HEK293 (cell line): ENCODE measurements around the gene SYNGR3.

ENCODE experiments used
- ATF2 ChIP-seq: fragments of 450-650 bp; formaldehyde crosslinking; IDR thresholded peaks from 2 replicates; pipeline ENCODE4 v1.5.1; 2016; ENCODE audit warnings: missing biosample characterization, missing genetic modification characterization, low read depth
- CTCF ChIP-seq: fragments of 450-650 bp; formaldehyde crosslinking; IDR thresholded peaks from 2 replicates; pipeline ENCODE4 v1.5.1; 2016; ENCODE audit warnings: missing biosample characterization, missing genetic modification characterization
- EGR2 ChIP-seq: fragments of 450-650 bp; formaldehyde crosslinking; IDR thresholded peaks from 2 replicates; pipeline ENCODE4 v1.5.1; 2016; ENCODE audit warnings: low read depth, missing biosample characterization, missing genetic modification characterization
- HOXC10 ChIP-seq: sonication (generic); formaldehyde crosslinking; IDR thresholded peaks from 2 replicates; pipeline ENCODE4 v1.8.1; 2023; ENCODE audit warnings: mild to moderate bottlenecking, missing genetic modification reagents
- INSM2 ChIP-seq: fragments of 450-650 bp; formaldehyde crosslinking; IDR thresholded peaks from 2 replicates; pipeline ENCODE4 v1.5.1; 2016; ENCODE audit warnings: missing biosample characterization, missing genetic modification characterization
- KLF16 ChIP-seq: fragments of 450-650 bp; formaldehyde crosslinking; IDR thresholded peaks from 2 replicates; pipeline ENCODE4 v1.5.1; 2017; ENCODE audit warnings: missing biosample characterization, missing genetic modification characterization
- KLF17 ChIP-seq: fragments of 450-650 bp; formaldehyde crosslinking; IDR thresholded peaks from 2 replicates; pipeline ENCODE4 v1.5.1; 2016; ENCODE audit warnings: missing biosample characterization, missing genetic modification characterization
- PBX3 ChIP-seq: sonication (generic); formaldehyde crosslinking; IDR thresholded peaks from 2 replicates; pipeline ENCODE4 v1.8.1; 2022; ENCODE audit warnings: mild to moderate bottlenecking, moderate library complexity, missing genetic modification reagents
- PRDM6 ChIP-seq: fragments of 450-650 bp; formaldehyde crosslinking; IDR thresholded peaks from 2 replicates; pipeline ENCODE4 v1.5.1; 2017; ENCODE audit warnings: missing biosample characterization, missing genetic modification characterization
- SCRT2 ChIP-seq: fragments of 450-650 bp; formaldehyde crosslinking; IDR thresholded peaks from 2 replicates; pipeline ENCODE4 v1.5.1; 2016; ENCODE audit warnings: missing biosample characterization, missing genetic modification characterization
- SP3 ChIP-seq: fragments of 450-650 bp; formaldehyde crosslinking; IDR thresholded peaks from 2 replicates; pipeline ENCODE4 v1.5.1; 2016; ENCODE audit warnings: missing biosample characterization, missing genetic modification characterization
- SP7 ChIP-seq: fragments of 450-650 bp; formaldehyde crosslinking; IDR thresholded peaks from 2 replicates; pipeline ENCODE4 v1.5.1; 2016; ENCODE audit warnings: missing biosample characterization, missing genetic modification characterization
- WT1 ChIP-seq: fragments of 450-650 bp; formaldehyde crosslinking; IDR thresholded peaks from 2 replicates; pipeline ENCODE4 v1.5.1; 2016; ENCODE audit warnings: missing biosample characterization, missing genetic modification characterization
- YY1 ChIP-seq: fragments of 450-650 bp; formaldehyde crosslinking; IDR thresholded peaks from 2 replicates; pipeline ENCODE4 v1.5.1; 2018; ENCODE audit warnings: missing biosample characterization, missing genetic modification characterization
- ZBTB1 ChIP-seq: fragments of 450-650 bp; formaldehyde crosslinking; IDR thresholded peaks from 2 replicates; pipeline ENCODE4 v1.5.1; 2016; ENCODE audit warnings: missing biosample characterization, missing genetic modification characterization
- ZBTB17 ChIP-seq: fragments of 450-650 bp; formaldehyde crosslinking; IDR thresholded peaks from 2 replicates; pipeline ENCODE4 v1.5.1; 2016; ENCODE audit warnings: missing biosample characterization, missing genetic modification characterization
- ZFP69B ChIP-seq: fragments of 450-650 bp; formaldehyde crosslinking; IDR thresholded peaks from 2 replicates; pipeline ENCODE4 v1.5.1; 2016; ENCODE audit warnings: missing biosample characterization, missing genetic modification characterization
- ZIC2 ChIP-seq: fragments of 450-650 bp; formaldehyde crosslinking; IDR thresholded peaks from 2 replicates; pipeline ENCODE4 v1.5.1; 2016; ENCODE audit warnings: missing biosample characterization, missing genetic modification characterization
- ZNF146 ChIP-seq: fragments of 450-650 bp; formaldehyde crosslinking; IDR thresholded peaks from 2 replicates; pipeline ENCODE4 v1.5.1; 2016; ENCODE audit warnings: missing biosample characterization, missing genetic modification characterization
- ZNF155 ChIP-seq: fragments of 450-650 bp; formaldehyde crosslinking; IDR thresholded peaks from 2 replicates; pipeline ENCODE4 v1.5.1; 2016; ENCODE audit warnings: missing biosample characterization, missing genetic modification characterization
- ZNF169 ChIP-seq: fragments of 450-650 bp; formaldehyde crosslinking; IDR thresholded peaks from 2 replicates; pipeline ENCODE4 v1.5.1; 2016; ENCODE audit warnings: missing biosample characterization, missing genetic modification characterization
- ZNF335 ChIP-seq: fragments of 450-650 bp; formaldehyde crosslinking; conservative IDR thresholded peaks from 2 replicates; pipeline ENCODE4 v1.5.1; 2016; ENCODE audit warnings: missing biosample characterization, missing genetic modification characterization
- ZNF394 ChIP-seq: fragments of 450-650 bp; formaldehyde crosslinking; IDR thresholded peaks from 2 replicates; pipeline ENCODE4 v1.5.1; 2016; ENCODE audit warnings: missing biosample characterization, missing genetic modification characterization, mild to moderate bottlenecking, moderate library complexity, borderline replicate concordance
- ZNF544 ChIP-seq: fragments of 450-650 bp; formaldehyde crosslinking; IDR thresholded peaks from 2 replicates; pipeline ENCODE4 v1.5.0; 2017; ENCODE audit warnings: missing biosample characterization, missing genetic modification characterization
- ZNF558 ChIP-seq: fragments of 450-650 bp; formaldehyde crosslinking; IDR thresholded peaks from 2 replicates; pipeline ENCODE4 v1.5.1; 2016; ENCODE audit warnings: missing biosample characterization, missing genetic modification characterization
- ZNF610 ChIP-seq: fragments of 450-650 bp; formaldehyde crosslinking; IDR thresholded peaks from 2 replicates; pipeline ENCODE4 v1.5.1; 2016; ENCODE audit warnings: missing biosample characterization, missing genetic modification characterization, borderline replicate concordance
- ZNF621 ChIP-seq: fragments of 450-650 bp; formaldehyde crosslinking; IDR thresholded peaks from 2 replicates; pipeline ENCODE4 v1.5.1; 2017; ENCODE audit warnings: missing biosample characterization, missing genetic modification characterization
- ZNF660 ChIP-seq: fragments of 450-650 bp; IDR thresholded peaks from 2 replicates; pipeline ENCODE4 v1.5.1; 2018; ENCODE audit warnings: missing biosample characterization, mild to moderate bottlenecking, missing genetic modification characterization
- ZNF701 ChIP-seq: fragments of 450-650 bp; formaldehyde crosslinking; IDR thresholded peaks from 2 replicates; pipeline ENCODE4 v1.5.1; 2016; ENCODE audit warnings: missing biosample characterization, missing genetic modification characterization
- ZSCAN18 ChIP-seq: fragments of 450-650 bp; formaldehyde crosslinking; IDR thresholded peaks from 2 replicates; pipeline ENCODE4 v1.5.1; 2016; ENCODE audit warnings: missing biosample characterization, missing genetic modification characterization
- ZSCAN30 ChIP-seq: fragments of 450-650 bp; IDR thresholded peaks from 2 replicates; pipeline ENCODE4 v1.5.1; 2018; ENCODE audit warnings: missing biosample characterization, mild to moderate bottlenecking, missing genetic modification characterization, moderate library complexity

Gene SYNGR3

GRCh38 chr16:1971796-1972489 is 17.8 kb upstream of the SYNGR3 start, which contains the start of gene TBL3 (continued):
- TF ChIP-seq ATF2 = peak; percentile 81
- no peak for TF ChIP-seq ZNF155
- TF ChIP-seq ZFP69B = peak; percentile 57
- TF ChIP-seq INSM2 (tag by site-specific recombination) = peak; percentile 94
- peak; percentile 75; the same call in 1 of the 2 replicates for TF ChIP-seq ZNF394 (tag by site-specific recombination)
- no peak for TF ChIP-seq ZNF621 (tag by site-specific recombination)
- TF ChIP-seq HOXC10 (CRISPR knock-in tag) = 0 out of 2 replicates have a peak, but pooled peaks have one; percentile 72
- peak; percentile 64 for TF ChIP-seq WT1 (tag by site-specific recombination)
- peak; percentile 92 for TF ChIP-seq KLF16 (tag by site-specific recombination)
- TF ChIP-seq PBX3 (CRISPR knock-in tag) = peak; percentile 95
- no peak for TF ChIP-seq ZNF544 (tag by site-specific recombination)
- TF ChIP-seq ZNF660 (tag by site-specific recombination) = peak; percentile 88
- peak; percentile 98 for TF ChIP-seq ZBTB17 (tag by site-specific recombination)
- peak; percentile 49; the same call in 1 of the 2 replicates for TF ChIP-seq ZNF610 (tag by site-specific recombination)
- no peak for TF ChIP-seq ZNF558 (tag by site-specific recombination)
- TF ChIP-seq SCRT2 (tag by site-specific recombination) = 0 out of 2 replicates have a peak, but pooled peaks have one; percentile 44
- TF ChIP-seq SP3 (tag by site-specific recombination) = peak; percentile 97
- peak; percentile 100 for TF ChIP-seq YY1 (tag by site-specific recombination)
- peak; percentile 51 for TF ChIP-seq EGR2 (tag by site-specific recombination)
- TF ChIP-seq ZSCAN18 (tag by site-specific recombination) = no peak
- peak; percentile 30 for TF ChIP-seq CTCF
- TF ChIP-seq ZBTB1 (tag by site-specific recombination) = no peak
- no peak for TF ChIP-seq ZNF169 (tag by site-specific recombination)
- peak; percentile 39 for TF ChIP-seq ZNF146 (tag by site-specific recombination)
- TF ChIP-seq ZSCAN30 = peak; percentile 96
- TF ChIP-seq ZNF701 (tag by site-specific recombination) = no peak; the same call in 1 of the 2 replicates
- peak; percentile 91 for TF ChIP-seq SP7 (tag by site-specific recombination)
- TF ChIP-seq ZIC2 (tag by site-specific recombination) = 0 out of 2 replicates have a peak, but pooled peaks have one; percentile 48
- peak; percentile 88 for TF ChIP-seq ZNF335 (tag by site-specific recombination)
- TF ChIP-seq PRDM6 = no peak; the same call in 1 of the 2 replicates
- TF ChIP-seq KLF17 (tag by site-specific recombination) = peak; percentile 98
